GM23248 (cell line): Measurements from ENCODE around the gene AKAP13. TPM values are rescaled to one million over a fixed set of nuclear protein-coding genes. Genes with fewer than 3 reads are reported as not detected.

ENCODE experiments used
- DNase-seq: peaks from one replicate; pipeline ENCODE4 v3.0.0-alpha.2; 2015
- H2AFZ ChIP-seq: fragments of 200-600 bp; sonication (generic); 2 replicates; pipeline ENCODE4 v1.6.1; 2016; ENCODE audit warnings: antibody characterized with exemption
- H3F3A ChIP-seq: fragments of 200-600 bp; sonication (generic); 2 replicates; pipeline ENCODE4 v1.6.1; 2016; ENCODE audit warnings: mild to moderate bottlenecking, antibody characterized with exemption, mixed run types; ENCODE audit not compliant: insufficient read depth
- H3K27ac ChIP-seq: fragments of 200-600 bp; sonication (generic); 2 replicates; pipeline ENCODE4 v1.5.1; 2016; ENCODE audit warnings: mild to moderate bottlenecking
- H3K27me3 ChIP-seq: fragments of 200-600 bp; sonication (generic); replicated peaks from 2 replicates; pipeline ENCODE4 v1.6.1; 2016; ENCODE audit warnings: mild to moderate bottlenecking; ENCODE audit not compliant: insufficient read depth
- H3K36me3 ChIP-seq: fragments of 200-600 bp; sonication (generic); 2 replicates; pipeline ENCODE4 v1.6.1; 2016; ENCODE audit warnings: low read depth, mild to moderate bottlenecking
- H3K4me1 ChIP-seq: fragments of 200-600 bp; sonication (generic); 2 replicates; pipeline ENCODE4 v1.6.1; 2016; ENCODE audit warnings: mild to moderate bottlenecking; ENCODE audit not compliant: insufficient read depth
- H3K4me2 ChIP-seq: fragments of 200-600 bp; sonication (generic); one replicate; pipeline ENCODE4 v1.6.1; 2016; ENCODE audit warnings: mild to moderate bottlenecking; ENCODE audit not compliant: unreplicated experiment
- H3K4me3 ChIP-seq: fragments of 200-600 bp; sonication (generic); 2 replicates; pipeline ENCODE4 v1.5.1; 2016; ENCODE audit warnings: mild to moderate bottlenecking
- H3K79me2 ChIP-seq: fragments of 200-600 bp; sonication (generic); 2 replicates; pipeline ENCODE4 v1.6.1; 2016; ENCODE audit warnings: mild to moderate bottlenecking; ENCODE audit not compliant: insufficient read depth
- H3K9ac ChIP-seq: fragments of 200-600 bp; sonication (generic); 2 replicates; pipeline ENCODE4 v1.6.1; 2016; ENCODE audit warnings: mild to moderate bottlenecking
- H3K9me2 ChIP-seq: fragments of 200-600 bp; sonication (generic); 2 replicates; pipeline ENCODE4 v1.6.1; 2016; ENCODE audit warnings: mixed run types, mild to moderate bottlenecking, moderate library complexity; ENCODE audit not compliant: insufficient read depth
- H3K9me3 ChIP-seq: fragments of 200-600 bp; sonication (generic); one replicate; pipeline ENCODE4 v1.6.1; 2017; ENCODE audit warnings: low read depth
- H4K20me1 ChIP-seq: fragments of 200-600 bp; sonication (generic); 2 replicates; pipeline ENCODE4 v1.6.0; 2016; ENCODE audit not compliant: insufficient read depth
- EZH2 ChIP-seq: fragments of 200-600 bp; sonication (generic); IDR thresholded peaks from 2 replicates; pipeline ENCODE4 v1.6.1; 2018; ENCODE audit warnings: antibody characterized with exemption, mild to moderate bottlenecking; ENCODE audit not compliant: insufficient read depth, poor library complexity, severe bottlenecking
- EZH2phosphoT487 ChIP-seq: fragments of 200-600 bp; sonication (generic); IDR thresholded peaks from 2 replicates; pipeline ENCODE4 v1.6.1; 2018; ENCODE audit warnings: antibody characterized with exemption, moderate library complexity, mild to moderate bottlenecking, low read depth; ENCODE audit not compliant: insufficient read depth
- WGBS, 2 experiments: methylation state at CpG; one replicate each; pipeline ENCODE4 v1.1.6; 2015 to 2017; ENCODE audit warnings: low lambda C conversion rate in 2 of 2, low coverage in 1 of 2; ENCODE audit errors: missing lambda C conversion rate in 2 of 2; 5-methylcytosine and 5-hydroxymethylcytosine counted together
- in situ Hi-C: fragments of 300-500 bp; cut with MboI; formaldehyde crosslinking; loops from 2 replicates; pipeline ENCODE4 v1.15.0; 2020
- polyA plus RNA-seq: library from polyadenylated mRNA; unstranded; fragments of >200 nt; fragmentation: Nextera tagmentation; extraction: Ambion mirVana; gene quantifications from 2 replicates; pipeline ENCODE4 v1.2.1, GENCODE V29; 2016
- total RNA-seq: library from RNA; depleted of rRNA; stranded (reverse); fragments of >200 nt; shearing (Covaris generic); gene quantifications from 2 replicates; pipeline ENCODE4 v1.2.3, GENCODE V29; 2014

Gene AKAP13
- total and polyA plus RNA-seq, 2 experiments from 2014 or later = 26.5 to 27.7 TPM

- 95 to 99% methylated on average over 7 of the region's 7 CpGs for WGBS, 2 experiments
- H3K79me2 ChIP-seq = peaks cover 96% of the 10 kb centered on the region
Observed at GRCh38 chr15:85454403-85454802, 74.0 kb downstream of the AKAP13 start.

GRCh38 chr15:85455891-85456290, 75.5 kb downstream of the AKAP13 start:
- Histone ChIP-seq H3K4me1 (no peaks in the 10 kb centered on the region), H3F3A (no peaks in the 10 kb centered on the region), H2AFZ (no peak overlapping the region), H3K9ac (no peak overlapping the region), H3K9me2 (no peaks in the 10 kb centered on the region), H3K79me2 (peaks cover 96% of the 10 kb centered on the region), H3K4me2 (no peak overlapping the region), H3K4me3 (no peak overlapping the region), H3K27me3 (no peaks in the 10 kb centered on the region), H3K9me3 (no peaks in the 10 kb centered on the region), H3K27ac (no peak overlapping the region), H3K36me3 (no peaks in the 10 kb centered on the region), H4K20me1 (no peaks in the 10 kb centered on the region; the same call in 1 of the 2 replicates)
- in situ Hi-C loops = no loop called here
- TF ChIP-seq EZH2 (no peak), EZH2phosphoT487 (no peak)
- no peak for DNase-seq

More at GRCh38 chr15:85454403-85454802, 74.0 kb downstream of the AKAP13 start:
- Histone ChIP-seq H3K27me3 (no peaks in the 10 kb centered on the region), H3K27ac (no peak overlapping the region), H4K20me1 (no peaks in the 10 kb centered on the region; the same call in 1 of the 2 replicates), H3K4me3 (no peak overlapping the region), H3K9ac (no peak overlapping the region), H3K4me1 (no peaks in the 10 kb centered on the region), H3K4me2 (no peak overlapping the region), H3F3A (no peaks in the 10 kb centered on the region), H3K36me3 (no peaks in the 10 kb centered on the region), H2AFZ (no peak overlapping the region), H3K9me3 (peaks cover 4% of the 10 kb centered on the region), H3K9me2 (no peaks in the 10 kb centered on the region)
- no peak for DNase-seq
- in situ Hi-C loops = no loop called here
- TF ChIP-seq EZH2 = no peak
- no peak for TF ChIP-seq EZH2phosphoT487

- Histone ChIP-seq H3K27ac (no peak overlapping the region), H3K79me2 (peaks cover 96% of the 10 kb centered on the region), H3K27me3 (no peaks in the 10 kb centered on the region), H3K4me3 (no peak overlapping the region), H3K4me2 (no peak overlapping the region), H3K4me1 (no peaks in the 10 kb centered on the region), H3K9ac (no peak overlapping the region), H3K9me3 (no peaks in the 10 kb centered on the region), H2AFZ (no peak overlapping the region), H3K9me2 (no peaks in the 10 kb centered on the region), H4K20me1 (no peaks in the 10 kb centered on the region), H3F3A (no peaks in the 10 kb centered on the region), H3K36me3 (no peaks in the 10 kb centered on the region)
- no peak for DNase-seq
- TF ChIP-seq EZH2 (no peak), EZH2phosphoT487 (no peak)
- 94 to 95% methylated on average over 3 of the region's 3 CpGs for whole genome bisulfite sequencing, 2 experiments
- in situ Hi-C loops = no loop called here
Observed at GRCh38 chr15:85456798-85457197, 76.4 kb downstream of the AKAP13 start.

- H4K20me1 ChIP-seq = no peaks in the 10 kb centered on the region
- TF ChIP-seq EZH2phosphoT487 (no peak), EZH2 (no peak)
- H2AFZ ChIP-seq = no peak overlapping the region
- H3K4me2 ChIP-seq = no peak overlapping the region
- no peak for DNase-seq
- no peaks in the 10 kb centered on the region for H3K4me1 ChIP-seq
- H3K79me2 ChIP-seq = peaks cover 96% of the 10 kb centered on the region
- no peak overlapping the region for H3K9ac ChIP-seq
- no peaks in the 10 kb centered on the region for H3K9me3 ChIP-seq
- no peak overlapping the region for H3K27ac ChIP-seq
- no peaks in the 10 kb centered on the region for H3K36me3 ChIP-seq
- no peaks in the 10 kb centered on the region for H3F3A ChIP-seq
- in situ Hi-C loops = no loop called here
- WGBS, 2 experiments = 92 to 94% methylated on average over 8 of the region's 8 CpGs
- H3K4me3 ChIP-seq = no peak overlapping the region
- no peaks in the 10 kb centered on the region for H3K27me3 ChIP-seq
- H3K9me2 ChIP-seq = no peaks in the 10 kb centered on the region
Observed at GRCh38 chr15:85457392-85457968, 77.1 kb downstream of the AKAP13 start.

- 98 to 99% methylated on average over 2 of the region's 2 CpGs for WGBS, 2 experiments
- H3K27ac ChIP-seq = no peak overlapping the region
- no peaks in the 10 kb centered on the region for H3K9me3 ChIP-seq
- TF ChIP-seq EZH2 = no peak
- no peak for TF ChIP-seq EZH2phosphoT487
- no peaks in the 10 kb centered on the region for H3K27me3 ChIP-seq
- H3K79me2 ChIP-seq = peaks cover 93% of the 10 kb centered on the region
- no peak overlapping the region for H3K4me2 ChIP-seq
- no peak overlapping the region for H3K9ac ChIP-seq
- no peaks in the 10 kb centered on the region for H3K36me3 ChIP-seq
- DNase-seq = peak; percentile 23
- no peaks in the 10 kb centered on the region for H3K9me2 ChIP-seq
- no peak overlapping the region for H2AFZ ChIP-seq
- no peaks in the 10 kb centered on the region for H3K4me1 ChIP-seq
- no peak overlapping the region for H3K4me3 ChIP-seq
- H4K20me1 ChIP-seq = no peaks in the 10 kb centered on the region
- no peaks in the 10 kb centered on the region for H3F3A ChIP-seq
- in situ Hi-C loops = no loop called here
Observed at GRCh38 chr15:85458764-85459163, 78.4 kb downstream of the AKAP13 start.
